GM21528 (cell line): ENCODE data around the gene DIAPH2.
A peak's percentile ranks its signal among the peaks of the same experiment; 100 is the strongest.

ENCODE experiments used
- ATAC-seq: cut with Tn5 transposase; IDR thresholded peaks from one replicate; pipeline ENCODE4 v1.9.1; 2021; ENCODE audit warnings: mild to moderate bottlenecking, moderate library complexity; ENCODE audit not compliant: unreplicated experiment, low FRiP score

The DIAPH2 gene

GRCh38 chrX:97266406-97267121 is 581.9 kb downstream of the DIAPH2 start:
- ATAC-seq = no peak

- no peak for ATAC-seq
Measured at GRCh38 chrX:97267396-97268181, 582.9 kb downstream of the DIAPH2 start.

DNA sequence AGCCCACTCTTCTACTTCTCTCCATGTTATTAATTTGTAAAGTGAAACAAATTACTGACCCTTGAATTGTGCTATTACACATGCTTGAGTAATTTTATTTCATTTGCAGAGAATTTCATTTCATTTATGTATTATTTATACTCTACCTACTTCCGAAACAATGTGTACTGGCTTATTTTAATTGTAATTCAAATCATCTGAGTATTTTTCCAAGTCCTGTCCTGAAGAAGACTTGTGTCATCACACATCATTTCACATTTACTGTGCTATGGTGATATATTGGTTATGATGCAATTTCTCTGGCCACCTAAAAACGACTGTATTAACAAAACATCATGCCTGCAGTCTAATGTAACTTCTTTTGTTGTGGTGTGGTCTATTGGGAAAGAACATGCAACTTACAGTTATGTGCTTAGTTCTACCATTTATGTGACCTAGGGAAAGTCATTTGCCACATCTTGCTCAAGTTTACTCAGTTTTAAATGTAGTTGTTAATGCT is 583.6 kb downstream of the DIAPH2 start:
- no peak for ATAC-seq

DNA sequence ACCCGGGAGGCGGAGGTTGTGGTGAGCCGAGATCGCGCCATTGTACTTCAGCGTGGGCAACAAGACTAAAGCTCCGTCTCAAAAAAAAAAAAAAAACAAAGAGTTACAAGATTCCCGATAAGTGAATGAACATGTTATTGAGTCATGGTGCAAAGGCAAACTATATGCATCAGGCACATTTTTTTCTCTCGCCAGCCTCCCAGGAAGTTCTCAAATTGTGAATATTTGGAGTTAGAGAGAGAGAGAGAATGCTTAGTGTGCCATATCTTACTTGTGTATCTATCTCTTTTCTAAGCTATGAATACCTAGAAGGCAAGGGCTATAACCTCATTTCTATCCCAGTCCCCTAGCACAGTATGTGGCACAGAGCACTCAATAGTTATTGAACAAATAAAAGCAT is 599.9 kb downstream of the DIAPH2 start:
- ATAC-seq = no peak

GRCh38 chrX:97290199-97290598 is 605.6 kb downstream of the DIAPH2 start:
- no peak for ATAC-seq

DNA sequence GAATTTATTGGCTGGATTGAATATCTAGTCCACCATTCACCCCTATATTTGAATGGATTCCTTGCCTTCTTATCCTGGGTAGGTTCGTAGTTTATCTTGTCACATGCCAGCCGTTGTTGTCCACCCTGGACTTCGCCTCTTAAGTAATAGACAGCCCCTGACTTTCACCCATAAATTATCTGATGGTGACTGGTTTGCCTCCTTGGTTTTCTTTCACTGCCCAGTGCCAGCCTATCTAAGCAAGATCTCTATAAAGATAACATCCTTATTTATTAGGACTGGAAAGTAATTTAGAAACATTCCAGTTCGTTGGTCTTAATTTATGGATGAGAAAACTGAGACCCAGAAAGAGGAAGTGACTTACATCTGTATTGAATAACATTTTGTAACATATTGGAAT is 609.4 kb downstream of the DIAPH2 start:
- no peak for ATAC-seq

DNA sequence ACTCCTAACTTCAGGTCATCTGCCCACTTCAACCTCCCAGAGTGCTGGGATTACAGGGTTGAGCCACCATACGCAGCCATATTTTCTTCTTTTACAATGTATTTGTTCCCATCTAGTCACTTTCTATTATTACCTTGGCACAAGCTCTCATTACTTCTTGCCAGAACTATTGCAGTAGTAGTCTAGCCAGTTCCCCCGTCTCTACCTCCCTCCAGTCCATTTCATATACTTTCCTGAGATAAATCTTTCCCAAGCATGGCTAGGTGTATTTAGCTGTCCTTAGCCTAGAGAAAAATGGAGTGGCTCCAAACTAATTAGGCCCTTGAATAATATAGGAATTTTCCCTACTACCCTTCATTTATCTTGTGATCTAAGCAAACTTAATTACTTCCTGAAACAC is 611.3 kb downstream of the DIAPH2 start:
- ATAC-seq = no peak

GRCh38 chrX:97306771-97307470 is 622.3 kb downstream of the DIAPH2 start:
- ATAC-seq = no peak

GRCh38 chrX:97308171-97308570 is 623.5 kb downstream of the DIAPH2 start:
- ATAC-seq = no peak

GRCh38 chrX:97309487-97310116 is 625.0 kb downstream of the DIAPH2 start:
- ATAC-seq = no peak

- ATAC-seq = no peak
Measured at GRCh38 chrX:97310373-97310772, 625.7 kb downstream of the DIAPH2 start.

DNA sequence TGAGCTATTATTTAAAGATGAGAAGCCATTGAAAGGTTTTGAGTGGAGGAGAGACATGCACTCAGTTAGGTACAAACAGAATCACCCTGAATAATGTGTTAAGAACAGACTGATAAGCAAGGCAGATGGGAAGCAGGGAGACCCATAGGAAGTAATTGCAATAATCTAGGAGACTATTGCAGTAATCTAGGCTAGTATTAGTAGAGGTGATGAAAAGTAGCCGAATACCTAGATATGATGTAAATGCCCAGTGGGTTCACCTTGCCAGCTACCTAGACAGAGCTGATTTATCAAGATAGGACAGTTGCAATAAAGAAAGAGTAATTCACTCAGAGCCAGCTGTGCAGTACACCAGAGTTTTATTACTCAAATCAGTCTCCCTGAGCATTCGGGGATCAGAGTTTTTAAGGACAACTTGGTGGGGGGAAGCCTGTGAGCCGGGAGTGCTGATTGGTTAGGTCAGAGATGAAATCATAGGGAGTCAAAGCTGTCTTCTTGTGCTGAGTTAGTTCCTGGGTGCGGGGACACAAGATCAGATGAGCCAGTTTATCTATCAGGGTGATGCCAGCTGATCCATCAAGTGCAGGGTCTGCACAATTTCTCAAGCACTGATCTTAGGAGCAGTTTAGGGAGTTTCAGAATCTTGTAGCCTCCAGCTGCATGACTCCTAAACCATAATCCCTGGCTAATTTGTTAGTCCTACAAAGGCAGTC is 626.6 kb downstream of the DIAPH2 start:
- no peak for ATAC-seq

GRCh38 chrX:97314345-97314744 is 629.7 kb downstream of the DIAPH2 start:
- ATAC-seq = no peak

GRCh38 chrX:97315939-97316338 is 631.3 kb downstream of the DIAPH2 start:
- no peak for ATAC-seq

DNA sequence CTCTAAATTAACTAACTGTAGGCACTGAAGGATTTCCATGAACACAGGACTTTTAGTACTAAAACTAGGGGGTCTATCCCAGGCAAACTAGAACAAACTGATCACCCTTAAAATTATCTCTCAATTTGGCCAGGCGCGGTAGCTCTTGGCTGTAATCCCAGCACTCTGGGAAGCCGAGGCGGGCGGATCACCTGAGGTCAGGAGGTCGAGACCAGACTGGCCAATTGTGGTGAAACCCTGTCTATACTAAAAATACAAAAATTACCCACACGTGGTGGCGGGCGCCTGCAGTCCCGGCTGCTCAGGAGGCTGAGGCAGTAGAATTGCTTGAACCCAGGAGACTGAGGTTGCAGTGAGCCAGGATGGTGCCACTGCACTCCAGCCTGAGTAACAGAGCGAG is 635.7 kb downstream of the DIAPH2 start:
- ATAC-seq = no peak

DNA sequence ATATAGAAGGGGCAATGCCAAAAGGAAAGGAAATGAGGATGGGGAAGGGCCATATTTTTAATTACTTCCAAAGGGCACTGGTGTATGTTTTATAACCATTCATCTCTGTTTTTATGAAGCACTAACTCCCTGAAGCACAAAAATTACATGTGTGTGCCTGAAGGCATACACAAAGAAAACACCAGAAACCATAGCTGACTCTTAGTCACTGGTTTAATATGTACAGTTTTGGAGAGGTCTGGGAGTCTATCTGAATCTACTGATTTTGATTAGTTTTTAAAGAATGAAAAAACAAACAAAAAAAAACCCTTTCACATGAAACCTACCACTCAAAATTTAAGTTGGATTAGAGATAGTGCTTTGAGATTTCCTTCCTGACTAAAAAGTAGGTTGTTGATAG is 637.8 kb downstream of the DIAPH2 start:
- no peak for ATAC-seq

- peak; percentile 90 for ATAC-seq
Measured at GRCh38 chrX:97326456-97326855, 641.8 kb downstream of the DIAPH2 start.

GRCh38 chrX:97328853-97329390 is 644.3 kb downstream of the DIAPH2 start:
- no peak for ATAC-seq

- no peak for ATAC-seq
Measured at GRCh38 chrX:97330151-97330550, 645.5 kb downstream of the DIAPH2 start.

DNA sequence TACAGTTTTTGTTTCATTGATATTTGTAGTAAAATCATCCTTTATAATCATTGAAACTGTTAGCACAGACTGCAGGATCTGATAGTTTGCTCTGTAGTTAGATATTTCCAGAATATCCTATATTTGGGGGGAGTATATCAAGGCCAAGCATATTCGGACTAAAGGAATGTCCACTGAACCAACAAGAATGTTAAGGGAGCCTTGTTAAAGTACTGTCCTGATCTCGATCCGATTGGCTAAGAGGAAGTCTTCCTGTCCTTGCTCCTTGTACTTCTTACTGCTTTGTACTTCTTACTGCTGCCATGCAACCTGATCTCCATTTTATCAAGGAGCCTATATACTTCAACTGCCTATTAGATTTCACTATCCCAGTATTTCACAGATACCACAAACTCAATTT is 648.3 kb downstream of the DIAPH2 start:
- ATAC-seq = no peak
